AG10803 (cell line): ENCODE data around the gene DNTTIP2.
A peak's percentile ranks its signal among the peaks of the same experiment; 100 is the strongest.

ENCODE experiments used
- DNase-seq: peaks from one replicate; pipeline ENCODE4 v3.0.0; 2010; ENCODE audit warnings: low read depth
- H3K4me3 ChIP-seq: 2 replicates; pipeline ENCODE4 v1.5.1; 2011; ENCODE audit warnings: mild to moderate bottlenecking, low read length, control low read depth
- TF ChIP-seq, protein P1 (sequence below): conservative IDR thresholded peaks from 2 replicates; pipeline ENCODE4 v1.5.1; 2011; ENCODE audit warnings: mild to moderate bottlenecking, low read length, control low read depth, inconsistent platforms

The DNTTIP2 gene

DNA sequence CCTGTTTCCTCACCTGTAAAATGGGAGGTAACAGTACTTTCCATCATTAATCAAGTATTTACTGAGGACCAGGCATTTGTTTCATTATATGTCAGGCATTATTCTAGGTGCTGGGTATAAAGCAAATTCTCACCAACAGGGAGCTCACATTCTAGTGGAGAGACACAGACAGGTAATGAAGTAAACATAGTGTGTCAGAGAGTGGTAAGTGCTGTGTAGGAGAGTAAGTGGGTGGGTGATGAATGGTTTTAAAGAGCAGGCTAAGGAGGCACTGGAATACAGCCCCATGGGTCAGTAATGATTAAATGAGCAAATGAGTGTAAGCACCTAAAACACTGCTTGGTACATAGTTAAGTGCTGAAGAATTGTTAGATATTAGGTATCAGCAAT, 60.4 kb downstream of the DNTTIP2 start:
- DNase-seq: no peak
- TF ChIP-seq, protein P1, sequence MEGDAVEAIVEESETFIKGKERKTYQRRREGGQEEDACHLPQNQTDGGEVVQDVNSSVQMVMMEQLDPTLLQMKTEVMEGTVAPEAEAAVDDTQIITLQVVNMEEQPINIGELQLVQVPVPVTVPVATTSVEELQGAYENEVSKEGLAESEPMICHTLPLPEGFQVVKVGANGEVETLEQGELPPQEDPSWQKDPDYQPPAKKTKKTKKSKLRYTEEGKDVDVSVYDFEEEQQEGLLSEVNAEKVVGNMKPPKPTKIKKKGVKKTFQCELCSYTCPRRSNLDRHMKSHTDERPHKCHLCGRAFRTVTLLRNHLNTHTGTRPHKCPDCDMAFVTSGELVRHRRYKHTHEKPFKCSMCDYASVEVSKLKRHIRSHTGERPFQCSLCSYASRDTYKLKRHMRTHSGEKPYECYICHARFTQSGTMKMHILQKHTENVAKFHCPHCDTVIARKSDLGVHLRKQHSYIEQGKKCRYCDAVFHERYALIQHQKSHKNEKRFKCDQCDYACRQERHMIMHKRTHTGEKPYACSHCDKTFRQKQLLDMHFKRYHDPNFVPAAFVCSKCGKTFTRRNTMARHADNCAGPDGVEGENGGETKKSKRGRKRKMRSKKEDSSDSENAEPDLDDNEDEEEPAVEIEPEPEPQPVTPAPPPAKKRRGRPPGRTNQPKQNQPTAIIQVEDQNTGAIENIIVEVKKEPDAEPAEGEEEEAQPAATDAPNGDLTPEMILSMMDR: no peak
- H3K4me3 ChIP-seq: no peak overlapping the region

DNA sequence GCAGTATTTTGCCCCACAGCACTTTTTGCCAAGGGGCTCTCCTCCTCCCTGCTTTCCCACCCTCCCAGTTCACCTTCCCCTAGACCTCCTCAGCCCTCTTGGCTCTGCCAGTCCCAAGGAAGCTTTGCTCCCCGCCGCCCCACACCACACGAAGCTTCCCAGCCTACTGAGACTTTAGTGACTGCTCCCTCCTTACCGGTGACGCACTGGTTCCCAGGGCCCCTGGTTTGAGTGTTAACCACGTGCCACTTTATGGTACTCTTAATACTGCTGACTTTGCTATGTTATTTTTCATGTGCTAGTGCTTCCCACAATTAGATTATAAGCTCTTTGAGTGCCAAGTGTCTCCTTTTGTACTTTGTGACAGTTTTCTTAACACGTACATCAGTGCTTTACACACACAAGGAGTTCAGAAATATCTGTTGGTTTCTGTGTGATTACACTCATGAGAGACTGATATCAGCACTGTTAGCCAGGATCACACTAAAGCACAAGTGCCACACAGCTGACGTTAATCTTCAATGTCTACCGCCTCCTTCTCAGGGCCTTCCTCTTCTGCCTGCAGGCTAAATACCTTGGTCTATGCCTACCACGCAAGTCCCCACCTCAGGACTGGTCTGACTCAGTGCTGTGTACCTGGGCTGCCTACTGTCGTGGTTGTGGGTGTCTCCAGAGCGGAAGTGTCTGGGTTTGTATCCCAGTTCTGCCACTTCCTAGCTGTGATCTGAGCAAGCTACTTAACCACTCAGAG, 61.0 kb downstream of the DNTTIP2 start:
- no peak for DNase-seq
- H3K4me3 ChIP-seq: no peak overlapping the region
- TF ChIP-seq, protein P1: no peak

DNA sequence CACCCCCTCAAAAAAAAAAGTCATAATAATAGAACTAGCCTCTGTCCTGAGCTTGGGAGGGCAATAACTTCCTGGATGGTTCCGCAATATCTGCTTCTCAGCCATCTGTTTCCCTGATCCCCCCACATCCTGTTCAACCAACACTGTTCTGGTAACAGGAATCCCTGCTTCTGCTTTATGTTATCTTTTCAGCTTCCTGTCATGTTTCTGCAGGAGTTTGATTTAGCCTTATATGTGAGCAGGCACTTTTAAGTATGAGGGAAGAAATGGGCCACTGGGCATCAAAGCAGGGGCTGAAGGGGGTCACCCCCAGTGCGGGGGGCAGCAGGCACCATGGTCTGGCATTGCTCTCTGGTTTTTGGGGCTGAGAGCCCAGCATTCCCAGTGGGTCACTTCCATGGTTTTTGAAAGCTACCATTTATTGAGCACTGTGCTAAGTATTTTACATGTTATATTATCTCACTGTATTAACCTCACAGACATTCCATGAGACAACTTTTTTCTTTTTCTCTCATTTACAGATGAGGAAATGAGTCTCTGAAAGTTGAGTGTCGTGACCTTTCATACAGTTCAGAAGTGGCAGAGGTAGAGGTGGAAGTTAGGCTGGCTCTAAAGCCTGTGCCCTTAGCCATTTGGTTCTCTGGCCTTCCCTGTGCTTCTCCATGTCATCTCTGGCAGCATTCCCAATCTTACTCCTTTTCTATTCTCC, 61.9 kb downstream of the DNTTIP2 start:
- no peak overlapping the region for H3K4me3 ChIP-seq
- TF ChIP-seq, protein P1: no peak
- DNase-seq: peak; percentile 73
